H9 (cell line): ENCODE results near the gene AGXT. TPM values are rescaled to one million over a fixed set of nuclear protein-coding genes. Genes with fewer than 3 reads are reported as not detected.
A peak's percentile ranks its signal among the peaks of the same experiment; 100 is the strongest.

Experiments
- DNase-seq: peaks from one replicate; pipeline ENCODE4 v3.0.0-alpha.2; 2017
- H2AFZ ChIP-seq: one replicate; pipeline ENCODE4 v1.6.1; 2013; ENCODE audit warnings: mild to moderate bottlenecking, low read length, control low read depth, moderate library complexity
- H2AK5ac ChIP-seq: 2 replicates; pipeline ENCODE4 v1.6.1; 2013; ENCODE audit warnings: low read length, control low read depth, mixed read lengths; ENCODE audit not compliant: insufficient read length
- H2BK120ac ChIP-seq: one replicate; pipeline ENCODE4 v1.6.1; 2013; ENCODE audit warnings: low read depth, mild to moderate bottlenecking, low read length, control low read depth, inconsistent platforms; ENCODE audit not compliant: poor library complexity, severe bottlenecking
- H2BK12ac ChIP-seq: 2 replicates; pipeline ENCODE4 v1.6.1; 2013; ENCODE audit warnings: low read length, control low read depth, mixed read lengths, low read depth; ENCODE audit not compliant: insufficient read length
- H2BK15ac ChIP-seq: 2 replicates; pipeline ENCODE4 v1.6.1; 2013; ENCODE audit warnings: low read depth, low read length, control low read depth
- H2BK20ac ChIP-seq: one replicate; pipeline ENCODE4 v1.6.1; 2013; ENCODE audit warnings: low read depth, mild to moderate bottlenecking, low read length, control low read depth, inconsistent platforms; ENCODE audit not compliant: poor library complexity, severe bottlenecking
- H2BK5ac ChIP-seq: 2 replicates; pipeline ENCODE4 v1.6.1; 2013; ENCODE audit warnings: low read length, control low read depth, mixed read lengths; ENCODE audit not compliant: insufficient read length
- H3K14ac ChIP-seq: 2 replicates; pipeline ENCODE4 v1.6.1; 2013; ENCODE audit warnings: low read length, control low read depth; ENCODE audit not compliant: insufficient read depth
- H3K18ac ChIP-seq: 2 replicates; pipeline ENCODE4 v1.6.1; 2013; ENCODE audit warnings: low read depth, mild to moderate bottlenecking, mixed read lengths, low read length, control low read depth; ENCODE audit not compliant: insufficient read length
- H3K23ac ChIP-seq: 2 replicates; pipeline ENCODE4 v1.6.1; 2013; ENCODE audit warnings: low read length, control low read depth, mixed read lengths, low read depth; ENCODE audit not compliant: insufficient read length
- H3K23me2 ChIP-seq: 2 replicates; pipeline ENCODE4 v1.6.1; 2013; ENCODE audit warnings: low read depth, mild to moderate bottlenecking, mixed read lengths, low read length, control low read depth; ENCODE audit not compliant: insufficient read length, poor library complexity, severe bottlenecking
- H3K27ac ChIP-seq: 2 replicates; pipeline ENCODE4 v1.5.1; 2013; ENCODE audit warnings: low read length, control low read depth, mixed read lengths, low read depth; ENCODE audit not compliant: insufficient read length
- H3K27me3 ChIP-seq: 2 replicates; pipeline ENCODE4 v1.6.1; 2013; ENCODE audit warnings: low read length, control low read depth, inconsistent platforms; ENCODE audit not compliant: insufficient read depth
- H3K4ac ChIP-seq: 2 replicates; pipeline ENCODE4 v1.6.1; 2013; ENCODE audit warnings: low read depth, mild to moderate bottlenecking, control low read depth, inconsistent platforms, low read length, moderate library complexity
- H3K4me1 ChIP-seq: 2 replicates; pipeline ENCODE4 v1.6.1; 2013; ENCODE audit warnings: low read length, control low read depth, inconsistent platforms; ENCODE audit not compliant: insufficient read depth
- H3K4me2 ChIP-seq: 2 replicates; pipeline ENCODE4 v1.6.1; 2013; ENCODE audit warnings: low read length, control low read depth, mixed read lengths; ENCODE audit not compliant: insufficient read length, insufficient read depth
- H3K56ac ChIP-seq: 2 replicates; pipeline ENCODE4 v1.6.1; 2013; ENCODE audit warnings: low read depth, mild to moderate bottlenecking, mixed read lengths, low read length, control low read depth; ENCODE audit not compliant: insufficient read length
- H3K79me1 ChIP-seq: 2 replicates; pipeline ENCODE4 v1.6.1; 2013; ENCODE audit warnings: low read depth, mild to moderate bottlenecking, moderate library complexity, low read length, control low read depth, inconsistent platforms; ENCODE audit not compliant: insufficient read depth, poor library complexity, severe bottlenecking
- H3K79me2 ChIP-seq: 2 replicates; pipeline ENCODE4 v1.6.1; 2013; ENCODE audit warnings: low read length, control low read depth, inconsistent platforms; ENCODE audit not compliant: insufficient read depth
- H3K9ac ChIP-seq: 2 replicates; pipeline ENCODE4 v1.6.1; 2013; ENCODE audit warnings: low read length, control low read depth, mixed read lengths; ENCODE audit not compliant: insufficient read length; ENCODE audit errors: extremely low read depth
- H3K9me3 ChIP-seq: one replicate; pipeline ENCODE4 v1.6.1; 2013; ENCODE audit warnings: low read depth, low read length, inconsistent platforms; ENCODE audit not compliant: control insufficient read depth
- H3T11ph ChIP-seq: one replicate; pipeline ENCODE4 v1.6.1; 2013; ENCODE audit warnings: mild to moderate bottlenecking, low read length, control low read depth, inconsistent platforms
- H4K20me1 ChIP-seq: one replicate; pipeline ENCODE4 v1.6.1; 2013; ENCODE audit not compliant: control insufficient read depth, insufficient read length, insufficient read depth
- H4K5ac ChIP-seq: 2 replicates; pipeline ENCODE4 v1.6.1; 2013; ENCODE audit warnings: low read depth, mild to moderate bottlenecking, mixed read lengths, low read length, control low read depth; ENCODE audit not compliant: insufficient read length
- H4K8ac ChIP-seq: replicated peaks from 2 replicates; pipeline ENCODE4 v1.6.1; 2013; ENCODE audit warnings: low read length, control low read depth, mixed read lengths, low read depth; ENCODE audit not compliant: insufficient read length
- H4K91ac ChIP-seq: 2 replicates; pipeline ENCODE4 v1.6.1; 2013; ENCODE audit warnings: low read depth, mild to moderate bottlenecking, moderate library complexity, mixed read lengths, low read length, control low read depth; ENCODE audit not compliant: insufficient read length
- H3K27ac Mint-ChIP-seq, 3 experiments: 2 replicates in 2 of 3; 3 replicates in 1 of 3; pipeline ENCODE4 v1.8.0; 2020 to 2021; ENCODE audit warnings: mixed read lengths in 3 of 3, mild to moderate bottlenecking in 1 of 3, moderate library complexity in 1 of 3
- H3K27me3 Mint-ChIP-seq: 2 replicates; pipeline ENCODE4 v1.8.0; 2021; ENCODE audit warnings: low read depth, mild to moderate bottlenecking, moderate library complexity, mixed read lengths
- H3K36me3 Mint-ChIP-seq, 3 experiments: 2 replicates in 2 of 3; 3 replicates in 1 of 3; pipeline ENCODE4 v1.8.0; 2020 to 2021; ENCODE audit warnings: low read depth in 3 of 3, mixed read lengths in 3 of 3; ENCODE audit not compliant: insufficient read depth in 1 of 3
- H3K4me1 Mint-ChIP-seq, 2 experiments: 2 replicates each; pipeline ENCODE4 v1.8.0; 2020; ENCODE audit warnings: mixed read lengths in 2 of 2
- H3K4me3 Mint-ChIP-seq, 2 experiments: 2 replicates in 1 of 2; 3 replicates in 1 of 2; pipeline ENCODE4 v1.8.0; 2020 to 2021; ENCODE audit warnings: mild to moderate bottlenecking in 2 of 2, mixed read lengths in 2 of 2, moderate library complexity in 1 of 2
- H3K9me3 Mint-ChIP-seq, 2 experiments: 2 replicates in 1 of 2; 3 replicates in 1 of 2; pipeline ENCODE4 v1.8.0; 2020; ENCODE audit warnings: mild to moderate bottlenecking in 2 of 2, mixed read lengths in 2 of 2, moderate library complexity in 1 of 2
- WGBS: extraction: QIAGEN DNeasy Blood & Tissue Kit; methylation state at CpG from one replicate; pipeline ENCODE4 v1.1.7; 2013; ENCODE audit warnings: missing lambda C conversion rate, low lambda C conversion rate, mixed read lengths; ENCODE audit not compliant: insufficient read length; ENCODE audit errors: extremely low coverage; 5-methylcytosine and 5-hydroxymethylcytosine counted together
- total RNA-seq: library from RNA; stranded (reverse); gene quantifications from 2 replicates; pipeline ENCODE4 v1.2.1, GENCODE V29; 2021
- TF ChIP-seq, protein P1 (sequence below): fragments of 200-600 bp; sonication (generic); conservative IDR thresholded peaks from 3 replicates; pipeline ENCODE4 v1.8.0; 2021; ENCODE audit warnings: antibody characterized with exemption, mild to moderate bottlenecking

The AGXT gene
- total RNA-seq, 1 experiment from 2014 or later = not detected

DNA sequence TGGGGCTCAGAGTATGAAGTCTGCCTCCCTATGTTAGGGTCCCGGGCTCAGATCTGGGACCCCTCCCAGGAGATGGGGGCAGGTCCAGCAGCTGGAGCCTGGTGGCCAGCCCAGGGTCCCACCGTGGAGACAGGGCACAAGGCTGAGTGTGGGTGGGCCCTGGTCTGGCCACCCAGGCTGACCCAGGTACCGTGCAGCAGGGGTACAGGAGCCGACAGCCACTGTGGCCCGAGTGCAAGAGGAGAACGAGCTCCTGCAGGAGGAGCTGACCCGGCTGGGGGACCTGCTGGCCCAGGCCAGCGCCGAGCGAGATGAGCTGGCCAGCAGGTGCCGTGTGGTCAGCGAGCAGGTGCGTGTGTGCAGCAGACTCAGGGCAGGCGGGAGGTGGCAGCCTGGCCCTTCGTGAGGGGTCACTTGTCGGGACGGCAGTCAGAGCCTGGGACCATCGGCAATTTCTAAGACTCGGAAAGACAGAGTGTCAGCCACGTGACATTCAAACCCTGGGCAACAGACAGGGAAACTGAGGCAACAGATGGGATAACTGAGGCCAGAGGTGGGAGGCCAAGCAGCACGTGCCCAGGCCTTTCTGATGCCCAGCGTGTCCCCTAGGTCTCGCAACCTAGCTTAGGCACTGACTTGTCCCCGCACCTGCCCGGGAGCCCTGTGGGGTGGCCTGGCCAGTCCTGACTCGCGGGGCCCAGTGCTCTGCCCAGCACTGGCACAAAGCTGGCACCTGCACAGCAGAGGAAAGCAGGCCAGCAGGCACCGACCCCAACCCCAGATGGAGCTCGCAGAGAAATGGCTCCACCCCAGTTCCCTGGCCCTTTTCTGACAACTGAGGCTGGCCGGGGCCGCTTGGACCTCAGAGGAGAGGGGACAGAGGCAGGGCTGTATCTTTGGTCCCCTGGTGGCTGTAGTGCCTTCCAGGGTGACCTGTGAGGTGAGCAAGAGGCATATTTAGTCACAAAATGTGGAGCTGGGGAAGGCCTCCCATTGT, 51.5 kb downstream of the AGXT start:
- Histone ChIP-seq H3K79me2 (no peaks in the 10 kb centered on the region), H3K4ac (no peak overlapping the region), H3K23me2 (no peaks in the 10 kb centered on the region), H3K27ac (no peak overlapping the region), H2AK5ac (no peak overlapping the region), H4K20me1 (no peaks in the 10 kb centered on the region), H3K9me3 (no peaks in the 10 kb centered on the region), H3T11ph (no peak overlapping the region), H4K8ac (no peak overlapping the region), H2AFZ (no peak overlapping the region), H3K9ac (no peak overlapping the region), H3K79me1 (no peaks in the 10 kb centered on the region), H3K4me1 (no peaks in the 10 kb centered on the region), H3K27me3 (no peaks in the 10 kb centered on the region), H3K56ac (no peak overlapping the region), H4K91ac (no peak overlapping the region), H3K23ac (no peak overlapping the region), H2BK120ac (no peak overlapping the region), H3K14ac (no peak overlapping the region), H3K4me2 (no peak overlapping the region), H2BK15ac (no peak overlapping the region), H2BK20ac (no peak overlapping the region), H2BK5ac (no peak overlapping the region), H4K5ac (no peak overlapping the region), H3K18ac (no peak overlapping the region), H2BK12ac (no peak overlapping the region)
- TF ChIP-seq, protein P1, sequence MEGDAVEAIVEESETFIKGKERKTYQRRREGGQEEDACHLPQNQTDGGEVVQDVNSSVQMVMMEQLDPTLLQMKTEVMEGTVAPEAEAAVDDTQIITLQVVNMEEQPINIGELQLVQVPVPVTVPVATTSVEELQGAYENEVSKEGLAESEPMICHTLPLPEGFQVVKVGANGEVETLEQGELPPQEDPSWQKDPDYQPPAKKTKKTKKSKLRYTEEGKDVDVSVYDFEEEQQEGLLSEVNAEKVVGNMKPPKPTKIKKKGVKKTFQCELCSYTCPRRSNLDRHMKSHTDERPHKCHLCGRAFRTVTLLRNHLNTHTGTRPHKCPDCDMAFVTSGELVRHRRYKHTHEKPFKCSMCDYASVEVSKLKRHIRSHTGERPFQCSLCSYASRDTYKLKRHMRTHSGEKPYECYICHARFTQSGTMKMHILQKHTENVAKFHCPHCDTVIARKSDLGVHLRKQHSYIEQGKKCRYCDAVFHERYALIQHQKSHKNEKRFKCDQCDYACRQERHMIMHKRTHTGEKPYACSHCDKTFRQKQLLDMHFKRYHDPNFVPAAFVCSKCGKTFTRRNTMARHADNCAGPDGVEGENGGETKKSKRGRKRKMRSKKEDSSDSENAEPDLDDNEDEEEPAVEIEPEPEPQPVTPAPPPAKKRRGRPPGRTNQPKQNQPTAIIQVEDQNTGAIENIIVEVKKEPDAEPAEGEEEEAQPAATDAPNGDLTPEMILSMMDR = no peak
- H3K4me1 Mint-ChIP-seq = peaks cover 2 to 6% of the 10 kb centered on the region in 2 experiments; a peak in 2 of 4 replicates
- peaks cover 9% of the 10 kb centered on the region for H3K27me3 Mint-ChIP-seq
- no peaks in the 10 kb centered on the region for H3K36me3 Mint-ChIP-seq
- H3K4me3 Mint-ChIP-seq = no peak overlapping the region
- no CpG with 5 or more reads among the region's 31 CpGs for WGBS
- peak; percentile 28 for DNase-seq
- no peaks in the 10 kb centered on the region for H3K9me3 Mint-ChIP-seq
- peak overlapping the region in 1 of 3 experiments; percentile 70; a peak in 1 of 7 replicates for H3K27ac Mint-ChIP-seq
